Measurements from ENCODE around the gene BCAS3. TPM values are rescaled to one million over a fixed set of nuclear protein-coding genes. Genes with fewer than 3 reads are reported as not detected.
A peak's percentile ranks its signal among the peaks of the same experiment; 100 is the strongest.

Gene BCAS3
- total RNA-seq, 1 donor from 2014 or later, result 64.9 TPM

DNA sequence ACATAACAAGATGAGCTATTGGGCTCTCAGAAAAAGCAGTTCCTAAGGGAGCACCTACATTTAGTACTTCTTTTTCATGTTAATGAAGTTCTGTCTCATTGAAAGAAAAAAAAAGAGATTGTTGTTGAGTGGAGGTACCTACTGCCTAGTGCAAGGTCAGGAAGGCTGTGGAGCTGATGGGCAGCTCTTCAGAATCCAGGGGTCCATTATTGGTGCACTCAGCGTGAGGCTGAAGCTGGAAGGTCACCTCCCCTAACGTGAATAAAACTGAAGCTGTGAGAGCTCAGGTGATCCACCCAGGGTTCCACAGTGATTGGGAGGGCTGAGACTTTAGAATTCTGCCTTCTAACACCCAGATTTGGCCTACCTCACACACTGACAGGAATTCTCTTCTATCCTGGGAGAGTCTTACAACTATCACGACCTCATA lies 568.1 kb downstream of the BCAS3 start:
- H3K9me3 Mint-ChIP-seq, result no peaks in the 10 kb centered on the region
- H3K27me3 Mint-ChIP-seq (ENCODE audit: low read depth), result no peaks in the 10 kb centered on the region
- TF ChIP-seq, protein P1, sequence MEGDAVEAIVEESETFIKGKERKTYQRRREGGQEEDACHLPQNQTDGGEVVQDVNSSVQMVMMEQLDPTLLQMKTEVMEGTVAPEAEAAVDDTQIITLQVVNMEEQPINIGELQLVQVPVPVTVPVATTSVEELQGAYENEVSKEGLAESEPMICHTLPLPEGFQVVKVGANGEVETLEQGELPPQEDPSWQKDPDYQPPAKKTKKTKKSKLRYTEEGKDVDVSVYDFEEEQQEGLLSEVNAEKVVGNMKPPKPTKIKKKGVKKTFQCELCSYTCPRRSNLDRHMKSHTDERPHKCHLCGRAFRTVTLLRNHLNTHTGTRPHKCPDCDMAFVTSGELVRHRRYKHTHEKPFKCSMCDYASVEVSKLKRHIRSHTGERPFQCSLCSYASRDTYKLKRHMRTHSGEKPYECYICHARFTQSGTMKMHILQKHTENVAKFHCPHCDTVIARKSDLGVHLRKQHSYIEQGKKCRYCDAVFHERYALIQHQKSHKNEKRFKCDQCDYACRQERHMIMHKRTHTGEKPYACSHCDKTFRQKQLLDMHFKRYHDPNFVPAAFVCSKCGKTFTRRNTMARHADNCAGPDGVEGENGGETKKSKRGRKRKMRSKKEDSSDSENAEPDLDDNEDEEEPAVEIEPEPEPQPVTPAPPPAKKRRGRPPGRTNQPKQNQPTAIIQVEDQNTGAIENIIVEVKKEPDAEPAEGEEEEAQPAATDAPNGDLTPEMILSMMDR (IDR thresholded peaks at IDR 0.05; ENCODE audit: unreplicated experiment), result no peak
- DNase-seq (ENCODE audit: low spot score in 2 of 2, unreplicated experiment in 2 of 2), result no peak
- peaks cover 27% of the 10 kb centered on the region for H3K4me1 Mint-ChIP-seq
- H3K4me3 Mint-ChIP-seq, result no peak overlapping the region
- peaks cover 7% of the 10 kb centered on the region for H3K36me3 Mint-ChIP-seq
- peak overlapping the region; percentile 44 for H3K27ac Mint-ChIP-seq

DNA sequence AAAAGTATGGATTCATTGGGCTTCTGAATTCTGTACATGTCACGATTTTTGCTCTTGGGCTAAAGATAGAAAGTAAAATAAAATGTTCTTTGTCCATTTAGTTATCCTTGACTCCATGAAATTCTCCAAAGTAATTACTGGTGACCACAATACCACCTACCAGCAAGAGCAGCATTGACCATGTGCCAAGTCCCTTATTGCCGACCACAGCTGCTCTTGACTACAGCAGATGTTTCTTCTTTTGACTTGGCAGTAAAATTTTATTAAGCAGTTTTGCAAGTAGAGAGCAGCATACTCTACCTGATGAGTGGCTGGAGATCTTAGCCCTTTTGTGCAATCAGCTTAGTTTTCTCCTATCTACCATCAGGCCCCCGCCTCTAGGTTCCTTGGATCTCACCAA lies 569.8 kb downstream of the BCAS3 start:
- no peak for DNase-seq (ENCODE audit: low spot score in 2 of 2, unreplicated experiment in 2 of 2)
- peaks cover 7% of the 10 kb centered on the region for H3K36me3 Mint-ChIP-seq
- H3K4me1 Mint-ChIP-seq, result peaks cover 42% of the 10 kb centered on the region
- peak overlapping the region; percentile 52 for H3K27ac Mint-ChIP-seq
- TF ChIP-seq, protein P1 (IDR thresholded peaks at IDR 0.05; ENCODE audit: unreplicated experiment), result no peak
- H3K4me3 Mint-ChIP-seq, result no peak overlapping the region
- H3K27me3 Mint-ChIP-seq (ENCODE audit: low read depth), result no peaks in the 10 kb centered on the region
- no peaks in the 10 kb centered on the region for H3K9me3 Mint-ChIP-seq

DNA sequence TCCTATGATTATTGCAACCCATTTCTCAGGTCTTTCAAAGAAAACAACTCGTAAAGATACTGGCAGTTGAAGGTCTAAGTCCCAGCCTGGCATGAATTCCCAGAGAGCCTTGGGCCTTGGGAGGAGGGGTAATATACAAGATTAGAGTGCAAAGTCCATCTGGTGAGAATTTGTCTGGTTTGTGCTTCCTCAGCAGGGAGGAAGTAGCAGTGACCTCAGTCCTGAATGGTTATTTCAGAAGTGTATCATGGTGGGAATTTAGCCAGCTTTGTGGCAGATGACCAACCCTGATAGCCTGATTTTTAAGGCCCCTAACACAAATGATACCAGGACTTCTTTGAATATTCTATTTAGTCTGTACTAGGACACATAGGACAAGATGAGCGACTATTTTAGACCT lies 570.7 kb downstream of the BCAS3 start:
- Mint-ChIP-seq H3K4me1 (peaks cover 47% of the 10 kb centered on the region), H3K4me3 (no peak overlapping the region), H3K27me3 (ENCODE audit: low read depth) (no peaks in the 10 kb centered on the region), H3K9me3 (no peaks in the 10 kb centered on the region), H3K36me3 (peaks cover 1% of the 10 kb centered on the region), H3K27ac (peak overlapping the region; percentile 80)
- TF ChIP-seq, protein P1 (IDR thresholded peaks at IDR 0.05; ENCODE audit: unreplicated experiment), result no peak
- DNase-seq (ENCODE audit: low spot score in 2 of 2, unreplicated experiment in 2 of 2), result no peak

DNA sequence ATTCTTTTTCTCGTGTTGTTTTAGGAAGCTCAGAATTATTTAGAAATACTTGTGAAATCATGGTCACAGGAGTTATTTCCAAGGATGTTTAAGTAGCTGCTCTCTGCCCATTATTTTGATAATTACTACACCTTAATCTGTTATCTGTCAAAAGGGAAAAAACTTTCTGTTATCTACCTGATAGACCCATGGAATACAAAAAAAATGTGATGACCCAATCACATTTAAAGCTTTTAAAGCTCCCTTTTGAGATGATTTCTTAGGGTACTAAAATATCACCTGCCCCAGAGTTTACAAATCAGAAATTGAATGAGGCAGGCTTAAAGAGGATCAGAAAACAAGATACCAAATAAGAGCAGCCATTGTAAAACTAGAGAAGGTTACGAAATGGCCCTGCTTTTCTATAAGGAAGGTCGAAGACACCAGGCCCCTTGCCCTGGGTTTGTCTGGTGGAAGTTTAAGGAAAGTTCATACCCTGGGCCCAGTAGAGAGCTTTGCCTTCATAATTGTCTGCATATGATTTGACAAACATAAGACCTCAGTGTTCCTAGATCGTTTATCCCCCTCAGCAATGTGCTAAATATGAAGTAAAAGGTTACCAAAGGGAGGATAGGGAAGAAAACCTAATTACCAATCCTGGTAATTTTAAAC lies 572.1 kb downstream of the BCAS3 start:
- Mint-ChIP-seq H3K27me3 (ENCODE audit: low read depth) (no peaks in the 10 kb centered on the region), H3K4me3 (no peak overlapping the region), H3K27ac (peak overlapping the region; percentile 92), H3K36me3 (no peaks in the 10 kb centered on the region), H3K9me3 (no peaks in the 10 kb centered on the region), H3K4me1 (peaks cover 59% of the 10 kb centered on the region)
- TF ChIP-seq, protein P1 (IDR thresholded peaks at IDR 0.05; ENCODE audit: unreplicated experiment), result no peak
- DNase-seq (ENCODE audit: low spot score in 2 of 2, unreplicated experiment in 2 of 2), result no peak

DNA sequence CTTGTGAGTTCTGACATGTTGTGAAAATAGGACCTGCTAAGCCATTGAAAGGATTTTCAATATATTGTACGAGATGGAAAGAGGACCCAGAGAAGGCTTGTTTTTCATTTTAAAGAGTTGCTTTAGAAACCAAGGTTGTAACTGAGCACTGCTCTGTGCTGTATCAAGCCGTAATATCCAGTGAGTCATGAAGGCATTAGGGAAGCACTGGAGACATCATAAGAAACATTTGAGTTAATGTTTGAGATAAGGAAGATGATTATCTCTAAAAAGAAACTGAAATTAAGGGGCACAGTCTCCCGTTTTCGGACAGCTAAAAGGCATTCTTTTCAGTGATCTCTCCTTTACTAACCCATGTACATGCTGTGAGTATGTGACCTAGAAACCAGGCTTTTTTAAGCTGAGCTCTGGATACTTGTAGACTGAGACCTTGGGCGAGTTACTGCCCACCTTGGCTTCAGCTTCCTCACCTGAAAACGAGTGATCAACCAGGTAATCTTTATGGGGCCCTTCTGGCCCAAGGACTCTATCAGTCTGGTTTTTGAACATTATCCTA lies 572.8 kb downstream of the BCAS3 start:
- no peak overlapping the region for H3K4me3 Mint-ChIP-seq
- H3K4me1 Mint-ChIP-seq, result peaks cover 65% of the 10 kb centered on the region
- TF ChIP-seq, protein P1 (IDR thresholded peaks at IDR 0.05; ENCODE audit: unreplicated experiment), result no peak
- no peaks in the 10 kb centered on the region for H3K36me3 Mint-ChIP-seq
- peak overlapping the region; percentile 92 for H3K27ac Mint-ChIP-seq
- no peak for DNase-seq (ENCODE audit: low spot score in 2 of 2, unreplicated experiment in 2 of 2)
- no peaks in the 10 kb centered on the region for H3K9me3 Mint-ChIP-seq
- no peaks in the 10 kb centered on the region for H3K27me3 Mint-ChIP-seq (ENCODE audit: low read depth)
